T-cell (primary cell): Measurements from ENCODE around the gene CCDC154. TPM values are rescaled to one million over a fixed set of nuclear protein-coding genes. Genes with fewer than 3 reads are reported as not detected.
A peak's percentile ranks its signal among the peaks of the same experiment; 100 is the strongest.

Experiments used
- ATAC-seq, 4 experiments: fragments of 200-7000 bp in 3 of 4; fragments of 150-1000 bp in 1 of 4; cut with Tn5 transposase; replicated peaks in 1 of 4; 1 replicate in 3 of 4; 2 replicates in 1 of 4; pipeline ENCODE4 v1.10.0; 2021; ENCODE audit warnings: moderate library complexity in 3 of 4, mild to moderate bottlenecking in 2 of 4, moderate number of reproducible peaks in 1 of 4
- CTCF ChIA-PET, 2 donors: fragments of 300-600 bp; sonication (Branson Sonifier 250); formaldehyde crosslinking; loops; one replicate each; lab custom pipeline; 2022; ENCODE audit warnings: antibody characterized with exemption in 2 of 2; lab: Charles Lee
- POLR2A ChIA-PET, 2 donors: fragments of 300-600 bp; sonication (Branson Sonifier 250); formaldehyde crosslinking; loops; one replicate each; lab custom pipeline; 2022; ENCODE audit warnings: antibody characterized with exemption in 2 of 2; lab: Charles Lee
- DNase-seq, 35 experiments: peaks; one replicate each; pipeline versions ENCODE4 v3.0.0 to v3.0.0-alpha.2; 2013 to 2023
- H3K27ac ChIP-seq: one replicate; pipeline ENCODE4 v1.5.1; 2013; ENCODE audit warnings: low read length
- H3K27me3 ChIP-seq, 2 experiments: replicated peaks in 1 of 2; 1 replicate in 1 of 2; 2 replicates in 1 of 2; pipeline versions ENCODE4 v1.6.1 to v1.7.0; 2013; ENCODE audit warnings: low read length in 1 of 2, mixed read lengths in 1 of 2; ENCODE audit not compliant: control insufficient read depth in 2 of 2, insufficient read depth in 2 of 2; ENCODE audit errors: extremely low read depth in 1 of 2
- H3K36me3 ChIP-seq, 2 donors: 1 replicate in 1 of 2; 2 replicates in 1 of 2; pipeline versions ENCODE4 v1.6.1 to v1.7.0; 2013; ENCODE audit warnings: low read length in 1 of 2; ENCODE audit not compliant: control insufficient read depth in 2 of 2, insufficient read depth in 1 of 2; ENCODE audit errors: extremely low read depth in 1 of 2
- H3K4me1 ChIP-seq, 2 experiments: 1 replicate in 1 of 2; 2 replicates in 1 of 2; pipeline versions ENCODE4 v1.6.1 to v1.7.0; 2013; ENCODE audit warnings: low read length in 2 of 2, mixed read lengths in 1 of 2; ENCODE audit not compliant: insufficient read depth in 2 of 2, control insufficient read depth in 1 of 2; ENCODE audit errors: extremely low read depth in 1 of 2
- H3K4me3 ChIP-seq, 2 donors: 1 replicate in 1 of 2; 2 replicates in 1 of 2; pipeline versions ENCODE4 v1.5.1 to v1.7.0; 2013; ENCODE audit warnings: mild to moderate bottlenecking in 2 of 2, low read length in 1 of 2, moderate library complexity in 1 of 2; ENCODE audit not compliant: control insufficient read depth in 1 of 2; ENCODE audit errors: extremely low read depth in 1 of 2
- H3K9me3 ChIP-seq: 2 replicates; pipeline ENCODE4 v1.7.0; 2013
- H3K27ac Mint-ChIP-seq, 2 donors: one replicate each; pipeline ENCODE4 v1.8.0; 2020 to 2021; ENCODE audit warnings: mild to moderate bottlenecking in 2 of 2, mixed read lengths in 2 of 2
- H3K27me3 Mint-ChIP-seq, 2 donors: one replicate each; pipeline ENCODE4 v1.8.0; 2021 to 2022; ENCODE audit warnings: mixed read lengths in 2 of 2
- H3K36me3 Mint-ChIP-seq: one replicate; pipeline ENCODE4 v1.8.0; 2021; ENCODE audit warnings: mixed read lengths
- H3K4me1 Mint-ChIP-seq, 3 donors: one replicate each; pipeline ENCODE4 v1.8.0; 2020 to 2022; ENCODE audit warnings: mixed read lengths in 3 of 3, mild to moderate bottlenecking in 1 of 3
- H3K4me3 Mint-ChIP-seq, 3 donors: one replicate each; pipeline ENCODE4 v1.8.0; 2020 to 2022; ENCODE audit warnings: mild to moderate bottlenecking in 3 of 3, mixed read lengths in 3 of 3, moderate library complexity in 3 of 3
- H3K9me3 Mint-ChIP-seq, 3 donors: one replicate each; pipeline ENCODE4 v1.8.0; 2020 to 2022; ENCODE audit warnings: mixed read lengths in 3 of 3
- WGBS: methylation state at CpG from one replicate; pipeline ENCODE4 v1.1.5; 2013; ENCODE audit warnings: missing lambda C conversion rate; ENCODE audit not compliant: insufficient coverage; 5-methylcytosine and 5-hydroxymethylcytosine counted together
- total RNA-seq, 35 experiments: library from RNA in 6 of 35; stranded (reverse) in 6 of 35; fragments of 120-200 nt in 1 of 35; gene quantifications; one replicate each; pipeline versions ENCODE4 v1.2.1 to v1.2.4 and lab custom pipeline; 2013 to 2026

CCDC154 gene
- total RNA-seq, 5 donors from 2014 or later (not counting 1 experiment from before 2014, with no cell fraction given): 2.5 to 9.3 (median 6.5) TPM

DNA sequence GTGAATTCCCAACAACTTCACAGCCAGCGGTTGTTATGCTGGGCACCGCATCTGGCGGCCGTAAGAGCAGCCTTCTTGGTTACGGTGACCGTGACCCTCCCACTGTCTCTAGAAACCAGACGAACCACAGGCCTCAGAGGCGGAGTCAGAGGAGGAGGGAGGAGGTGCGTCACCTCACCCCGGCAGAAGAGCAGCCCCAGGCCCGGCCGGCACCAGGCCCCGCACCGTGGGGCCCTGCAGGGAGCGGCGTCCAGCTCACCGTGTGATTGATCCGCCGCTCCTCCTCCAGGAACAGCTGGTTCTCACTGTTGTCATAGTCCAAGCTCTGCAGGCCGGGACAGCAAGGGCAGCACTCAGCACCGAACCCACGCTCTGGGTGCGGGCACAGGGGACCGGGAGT lies 16.8 kb upstream of the CCDC154 start:
- WGBS: 94% methylated on average over 22 of the region's 24 CpGs
- no peaks in the 10 kb centered on the region for H3K9me3 Mint-ChIP-seq
- Histone ChIP-seq H3K9me3 (no peaks in the 10 kb centered on the region), H3K27me3 (no peaks in the 10 kb centered on the region), H3K27ac (no peak overlapping the region), H3K36me3 (peaks cover 25 to 27% of the 10 kb centered on the region in 2 donors), H3K4me3 (no peak overlapping the region), H3K4me1 (no peaks in the 10 kb centered on the region)
- H3K4me3 Mint-ChIP-seq: no peak overlapping the region
- POLR2A ChIA-PET: no interaction called here
- peaks cover 0 to 3% (median 0%) of the 10 kb centered on the region in 3 donors for H3K4me1 Mint-ChIP-seq
- H3K27me3 Mint-ChIP-seq: no peaks in the 10 kb centered on the region
- DNase-seq (no peak), ATAC-seq (no peak)
- CTCF ChIA-PET: no interaction called here
- no peak overlapping the region for H3K27ac Mint-ChIP-seq
- peaks cover 10% of the 10 kb centered on the region for H3K36me3 Mint-ChIP-seq

DNA sequence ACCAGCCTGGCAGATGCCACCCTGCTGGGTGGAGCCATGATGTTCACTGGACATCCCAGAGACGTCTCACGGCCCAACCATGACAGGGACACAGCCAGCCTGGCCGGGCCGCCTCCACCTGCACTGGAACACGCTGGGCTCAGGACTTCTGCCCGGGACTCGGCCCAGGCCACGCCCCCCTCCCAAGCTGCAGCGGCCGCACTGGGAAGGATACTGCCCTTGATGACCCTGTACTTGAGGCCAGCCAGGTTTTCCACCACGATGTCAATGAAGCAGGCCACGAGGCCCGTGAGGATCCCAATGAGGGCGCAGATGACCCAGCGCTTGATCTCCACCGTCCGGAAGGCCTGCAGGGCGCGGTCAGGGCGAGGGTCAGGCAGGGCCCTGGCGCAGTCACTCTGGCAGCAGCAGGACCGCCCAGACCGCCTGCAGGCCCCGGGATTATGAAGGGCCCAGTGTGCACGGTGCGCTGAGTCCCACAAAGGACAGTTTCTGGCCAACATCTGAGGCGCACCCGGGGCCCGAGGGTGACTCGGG lies 16.3 kb upstream of the CCDC154 start:
- no peaks in the 10 kb centered on the region for H3K27me3 Mint-ChIP-seq
- H3K36me3 ChIP-seq: peaks cover 25 to 30% of the 10 kb centered on the region in 2 donors

DNA sequence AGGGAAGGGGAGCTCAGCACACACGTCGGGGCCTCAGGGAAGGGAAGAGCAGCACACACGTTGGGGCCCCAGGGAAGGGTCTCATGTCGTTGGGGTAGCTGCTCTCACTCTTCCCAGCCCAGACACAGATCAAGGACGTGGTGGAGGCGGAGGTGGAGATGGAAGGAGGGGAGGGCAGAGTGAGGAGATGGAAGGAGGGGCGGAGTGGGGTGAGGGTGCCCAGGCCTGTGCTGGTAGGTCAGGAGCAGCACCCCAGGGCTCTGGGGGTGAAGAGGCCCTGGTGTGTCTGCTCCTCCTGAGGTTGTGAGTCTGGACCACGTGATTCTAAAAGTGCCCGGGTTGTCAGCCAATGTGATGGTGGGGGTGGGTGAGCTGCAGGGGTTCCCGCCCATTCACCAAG lies 15.6 kb upstream of the CCDC154 start:
- H3K9me3 ChIP-seq: no peaks in the 10 kb centered on the region
- DNase-seq: no peak
- H3K36me3 Mint-ChIP-seq: peaks cover 9% of the 10 kb centered on the region
- CTCF ChIA-PET: interaction anchor here in 1 of 2 donors (0.5 kb wide), 2 partner anchors 88 to 204 kb away, joined by 3 to 6 read pairs; no protein-coding TSS in a partner anchor
- no peak overlapping the region for H3K27ac Mint-ChIP-seq
- no peaks in the 10 kb centered on the region for H3K27me3 ChIP-seq
- H3K4me3 Mint-ChIP-seq: no peak overlapping the region
- POLR2A ChIA-PET: no interaction called here
- no peak overlapping the region for H3K4me3 ChIP-seq
- 96% methylated on average over 4 of the region's 10 CpGs for WGBS
- H3K4me1 Mint-ChIP-seq: peaks cover 0 to 3% (median 0%) of the 10 kb centered on the region in 3 donors
- no peak overlapping the region for H3K27ac ChIP-seq
- no peaks in the 10 kb centered on the region for H3K27me3 Mint-ChIP-seq
- H3K4me1 ChIP-seq: no peaks in the 10 kb centered on the region
- no peak for ATAC-seq
- no peaks in the 10 kb centered on the region for H3K9me3 Mint-ChIP-seq
- H3K36me3 ChIP-seq: peaks cover 32 to 34% of the 10 kb centered on the region in 2 donors

More for the DNA sequence above, 16.3 kb upstream of the CCDC154 start:
- 97% methylated on average over 30 of the region's 30 CpGs for WGBS
- H3K9me3 Mint-ChIP-seq: no peaks in the 10 kb centered on the region
- CTCF ChIA-PET: no interaction called here
- no peak overlapping the region for H3K4me3 Mint-ChIP-seq
- no peak for ATAC-seq
- no peak overlapping the region for H3K4me3 ChIP-seq
- H3K9me3 ChIP-seq: no peaks in the 10 kb centered on the region
- no peak overlapping the region for H3K27ac Mint-ChIP-seq
- H3K4me1 ChIP-seq: no peaks in the 10 kb centered on the region
- no peaks in the 10 kb centered on the region for H3K27me3 ChIP-seq
- POLR2A ChIA-PET: no interaction called here
- DNase-seq: no peak
- H3K36me3 Mint-ChIP-seq: peaks cover 10% of the 10 kb centered on the region
- peaks cover 0 to 3% (median 0%) of the 10 kb centered on the region in 3 donors for H3K4me1 Mint-ChIP-seq
- H3K27ac ChIP-seq: no peak overlapping the region

DNA sequence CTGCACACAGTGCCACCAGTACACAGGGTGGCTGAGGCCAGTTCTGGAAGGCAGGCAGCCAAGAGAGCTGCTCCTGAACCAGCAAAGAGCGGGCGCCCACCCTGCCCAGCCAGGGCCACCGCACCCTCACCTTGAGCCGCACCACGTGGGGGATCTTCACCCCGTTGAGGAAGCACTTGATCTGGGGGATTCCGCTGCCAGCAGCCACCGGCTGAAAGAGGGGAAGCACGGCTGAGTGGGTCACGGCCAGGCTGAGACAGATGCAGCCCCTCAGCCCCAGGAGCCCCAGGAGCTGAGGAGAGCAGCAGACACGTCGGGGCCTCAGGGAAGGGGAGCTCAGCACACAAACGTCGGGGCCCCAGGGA lies 14.6 kb upstream of the CCDC154 start:
- H3K4me3 Mint-ChIP-seq: no peak overlapping the region
- 75% methylated on average over 14 of the region's 14 CpGs for WGBS
- DNase-seq (peak in 1 of 35 experiments; percentile 38), ATAC-seq (no peak)
- Histone ChIP-seq H3K9me3 (no peaks in the 10 kb centered on the region), H3K36me3 (peaks cover 32 to 35% of the 10 kb centered on the region in 2 donors), H3K27ac (no peak overlapping the region), H3K27me3 (no peaks in the 10 kb centered on the region), H3K4me1 (no peaks in the 10 kb centered on the region), H3K4me3 (no peak overlapping the region)
- H3K4me1 Mint-ChIP-seq: peaks cover 0 to 3% (median 0%) of the 10 kb centered on the region in 3 donors
- no peak overlapping the region for H3K27ac Mint-ChIP-seq
- peaks cover 10% of the 10 kb centered on the region for H3K36me3 Mint-ChIP-seq
- H3K27me3 Mint-ChIP-seq: no peaks in the 10 kb centered on the region
- ChIA-PET CTCF (no interaction called here), POLR2A (no interaction called here)
- no peaks in the 10 kb centered on the region for H3K9me3 Mint-ChIP-seq

DNA sequence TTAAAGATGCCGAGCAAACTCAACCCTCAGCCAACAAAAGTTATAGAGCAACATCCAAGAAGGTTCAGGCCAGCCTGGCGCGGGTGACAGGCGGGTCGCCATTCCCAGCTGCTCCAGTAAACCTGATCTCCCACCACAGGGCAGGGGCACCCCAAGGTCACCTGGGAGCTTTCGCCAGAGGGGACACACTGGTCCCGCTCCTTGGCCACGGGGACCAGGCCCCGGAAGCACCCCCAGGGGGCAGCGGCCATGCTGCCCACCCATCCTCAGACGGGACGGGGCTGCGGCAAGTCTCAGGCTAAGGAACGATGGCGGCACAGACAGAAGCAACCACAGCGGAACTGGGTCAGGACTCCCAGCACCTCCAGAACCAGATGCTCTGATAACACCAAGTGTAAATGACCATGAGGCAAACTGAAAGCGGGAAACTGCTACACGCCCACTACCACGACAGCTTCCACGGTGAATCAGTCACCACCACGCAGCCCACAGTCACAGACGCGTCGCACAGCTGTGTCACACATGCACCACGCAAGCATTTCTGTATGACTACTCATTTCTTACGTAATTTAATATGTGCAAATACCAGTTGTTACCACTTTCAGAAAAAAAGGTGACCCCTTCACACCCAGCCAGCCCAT lies 14.1 kb upstream of the CCDC154 start:
- H3K36me3 ChIP-seq: peaks cover 35 to 39% of the 10 kb centered on the region in 2 donors
- DNase-seq (no peak), ATAC-seq (no peak)
- H3K27ac ChIP-seq: no peak overlapping the region
- peaks cover 13% of the 10 kb centered on the region for H3K36me3 Mint-ChIP-seq
- H3K9me3 ChIP-seq: no peaks in the 10 kb centered on the region
- 88% methylated on average over 19 of the region's 26 CpGs for WGBS
- no peaks in the 10 kb centered on the region for H3K27me3 Mint-ChIP-seq
- no peak overlapping the region for H3K4me3 ChIP-seq
- H3K9me3 Mint-ChIP-seq: no peaks in the 10 kb centered on the region
- ChIA-PET CTCF (no interaction called here), POLR2A (no interaction called here)
- H3K4me1 Mint-ChIP-seq: peaks cover 0 to 3% (median 0%) of the 10 kb centered on the region in 3 donors
- H3K4me3 Mint-ChIP-seq: no peak overlapping the region
- H3K27me3 ChIP-seq: no peaks in the 10 kb centered on the region
- H3K4me1 ChIP-seq: no peaks in the 10 kb centered on the region
- H3K27ac Mint-ChIP-seq: no peak overlapping the region

DNA sequence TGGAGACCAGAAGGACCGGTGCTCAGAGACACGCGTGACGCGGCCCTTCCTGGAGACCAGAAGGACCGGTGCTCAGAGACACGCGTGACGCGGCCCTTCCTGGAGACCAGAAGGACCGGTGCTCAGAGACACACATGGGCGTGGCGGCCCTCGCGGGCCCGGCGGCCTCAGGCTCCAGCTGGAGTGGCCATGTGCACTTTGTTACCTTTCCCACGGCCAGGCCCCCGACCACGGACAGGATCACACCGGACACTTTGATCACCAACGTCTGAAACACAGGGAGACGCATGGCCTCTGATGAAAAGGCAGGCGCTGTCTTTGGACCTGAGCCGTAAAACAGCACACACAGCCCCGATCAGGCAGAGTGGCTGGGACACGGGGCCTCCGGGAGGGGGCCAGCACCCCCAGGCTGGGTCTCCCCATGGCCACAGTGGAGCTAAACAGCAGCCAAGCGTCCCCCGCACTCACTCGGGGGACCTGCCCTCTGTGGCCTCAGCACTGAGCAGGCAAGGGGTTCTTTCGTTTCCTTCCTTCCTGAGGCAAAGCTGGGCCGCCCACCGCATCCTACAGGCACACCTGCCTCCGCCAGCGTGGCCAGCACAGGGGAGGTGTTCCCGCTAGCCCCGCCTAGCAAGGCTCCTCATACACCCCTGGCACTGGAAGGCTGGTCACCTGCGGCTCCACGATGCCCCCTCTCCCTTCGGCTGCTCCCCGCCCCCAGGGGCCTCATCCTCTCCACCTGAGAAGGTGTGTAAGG lies 13.3 kb upstream of the CCDC154 start:
- CTCF ChIA-PET: no interaction called here
- no peaks in the 10 kb centered on the region for H3K9me3 Mint-ChIP-seq
- no peak overlapping the region for H3K27ac Mint-ChIP-seq
- no peaks in the 10 kb centered on the region for H3K4me1 ChIP-seq
- H3K36me3 Mint-ChIP-seq: peaks cover 14% of the 10 kb centered on the region
- WGBS: 94% methylated on average over 22 of the region's 42 CpGs
- POLR2A ChIA-PET: no interaction called here
- H3K4me3 ChIP-seq: no peak overlapping the region
- H3K27me3 Mint-ChIP-seq: no peaks in the 10 kb centered on the region
- no peak overlapping the region for H3K4me3 Mint-ChIP-seq
- peaks cover 0 to 3% (median 0%) of the 10 kb centered on the region in 3 donors for H3K4me1 Mint-ChIP-seq
- no peaks in the 10 kb centered on the region for H3K27me3 ChIP-seq
- no peak for DNase-seq
- peaks cover 38 to 40% of the 10 kb centered on the region in 2 donors for H3K36me3 ChIP-seq
- no peak overlapping the region for H3K27ac ChIP-seq
- no peaks in the 10 kb centered on the region for H3K9me3 ChIP-seq
- ATAC-seq: no peak
